SK-N-MC (cell line): ENCODE data around the gene DOCK4.

Source experiments
- EZH2 ChIP-seq: fragments of 200-600 bp; sonication (generic); IDR thresholded peaks from one replicate; pipeline ENCODE4 v1.6.1; 2017; ENCODE audit warnings: antibody characterized with exemption
- FOXP2 ChIP-seq: optimal IDR thresholded peaks from 2 replicates; pipeline ENCODE3; 2011; ENCODE audit warnings: mild to moderate bottlenecking, moderate library complexity; ENCODE audit not compliant: insufficient read depth; ENCODE audit errors: extremely low read length, control extremely low read depth
- POLR2AphosphoS5 ChIP-seq: IDR thresholded peaks from 2 replicates; pipeline ENCODE4 v1.6.1; 2012; ENCODE audit warnings: mild to moderate bottlenecking, low read depth, low read length, borderline replicate concordance

- TF ChIP-seq POLR2AphosphoS5 (no peak), EZH2 (no peak), FOXP2 (no peak)
Measured at GRCh38 chr7:111815354-111815753, 390.8 kb downstream of the DOCK4 start.
